Sigmoid colon (tissue), 7 donors: ENCODE results near the gene PKLR. TPM values are rescaled to one million over a fixed set of nuclear protein-coding genes. Genes with fewer than 3 reads are reported as not detected.
"Not testable (repeated sequence)": the region's sequence is repeated elsewhere in the genome, so short reads cannot be mapped to it uniquely, and the experiment has no call there.

ENCODE experiments used
- DNase-seq: peaks from one replicate; pipeline ENCODE4 v3.0.0-alpha.2; 2019
- H3K27ac ChIP-seq, 4 donors: fragments of 200-600 bp; sonication (generic); one replicate each; pipeline ENCODE4 v1.5.1; 2016 to 2019; ENCODE audit warnings: mild to moderate bottlenecking in 1 of 4
- H3K27me3 ChIP-seq, 3 donors: fragments of 200-600 bp; sonication (generic); one replicate each; pipeline ENCODE4 v1.5.1; 2019; ENCODE audit warnings: mild to moderate bottlenecking in 1 of 3
- H3K36me3 ChIP-seq, 4 donors: fragments of 200-600 bp; sonication (generic); one replicate each; pipeline ENCODE4 v1.5.1; 2016 to 2019
- H3K4me1 ChIP-seq, 4 donors: fragments of 200-600 bp; sonication (generic); one replicate each; pipeline ENCODE4 v1.5.1; 2017 to 2019
- H3K4me3 ChIP-seq, 4 donors: fragments of 200-600 bp; sonication (generic); one replicate each; pipeline ENCODE4 v1.5.1; 2017 to 2019; ENCODE audit warnings: mild to moderate bottlenecking in 2 of 4, moderate library complexity in 1 of 4
- H3K9me3 ChIP-seq, 4 donors: fragments of 200-600 bp in 3 of 4; sonication (generic) in 3 of 4; one replicate each; pipeline versions ENCODE4 v1.5.1 to v1.6.1; 2013 to 2019
- EP300 ChIP-seq, 4 donors: sonication (generic); formaldehyde crosslinking; IDR thresholded peaks; one replicate each; pipeline ENCODE4 v1.6.1; 2017; ENCODE audit warnings: antibody characterized with exemption in 4 of 4
- POLR2A ChIP-seq, 2 donors: fragments of 450-650 bp; IDR thresholded peaks; one replicate each; pipeline ENCODE4 v1.6.1; 2016; ENCODE audit warnings: antibody characterized with exemption in 2 of 2, mild to moderate bottlenecking in 2 of 2, moderate library complexity in 2 of 2
- POLR2AphosphoS5 ChIP-seq, 4 donors: sonication (generic); formaldehyde crosslinking; IDR thresholded peaks; one replicate each; pipeline ENCODE4 v1.6.1; 2017; ENCODE audit warnings: antibody characterized with exemption in 4 of 4
- WGBS, 2 donors: extraction: QIAGEN DNeasy Blood & Tissue Kit; methylation state at CpG; one replicate each; pipeline ENCODE4 v1.1.7; 2013; 5-methylcytosine and 5-hydroxymethylcytosine counted together
- intact Hi-C: fragments of 100-400 bp; cut with DNase I; formaldehyde crosslinking; loops from one replicate; pipeline ENCODE4 v1.15.1; 2023
- polyA plus RNA-seq, 3 donors: library from polyadenylated mRNA; stranded (reverse); fragments of 200-250 nt; gene quantifications; one replicate each; pipeline ENCODE4 v1.2.3, GENCODE V29; 2013
- total RNA-seq, 4 donors: library from RNA; depleted of rRNA; stranded (reverse); fragments of >200 nt; gene quantifications; one replicate each; pipeline ENCODE4 v1.1.0, GENCODE V29; 2016
- TF ChIP-seq, protein P1 (sequence below), 4 experiments: fragments of 450-650 bp in 3 of 4; fragments of 200-600 bp in 1 of 4; IDR thresholded peaks; one replicate each; pipeline ENCODE4 v1.5.1; 2016 to 2019; ENCODE audit warnings: antibody characterized with exemption in 4 of 4, mild to moderate bottlenecking in 3 of 4, moderate library complexity in 2 of 4
- donor health status: healthy with polysubstance abuse.
- donor health status: Bipolar disorder and iron deficiency.
- donor health status: healthy.

PKLR gene
- total and polyA plus RNA-seq, 7 donors, result under 0.01 to 0.69 (median 0.38) TPM; not detected in 4

DNA sequence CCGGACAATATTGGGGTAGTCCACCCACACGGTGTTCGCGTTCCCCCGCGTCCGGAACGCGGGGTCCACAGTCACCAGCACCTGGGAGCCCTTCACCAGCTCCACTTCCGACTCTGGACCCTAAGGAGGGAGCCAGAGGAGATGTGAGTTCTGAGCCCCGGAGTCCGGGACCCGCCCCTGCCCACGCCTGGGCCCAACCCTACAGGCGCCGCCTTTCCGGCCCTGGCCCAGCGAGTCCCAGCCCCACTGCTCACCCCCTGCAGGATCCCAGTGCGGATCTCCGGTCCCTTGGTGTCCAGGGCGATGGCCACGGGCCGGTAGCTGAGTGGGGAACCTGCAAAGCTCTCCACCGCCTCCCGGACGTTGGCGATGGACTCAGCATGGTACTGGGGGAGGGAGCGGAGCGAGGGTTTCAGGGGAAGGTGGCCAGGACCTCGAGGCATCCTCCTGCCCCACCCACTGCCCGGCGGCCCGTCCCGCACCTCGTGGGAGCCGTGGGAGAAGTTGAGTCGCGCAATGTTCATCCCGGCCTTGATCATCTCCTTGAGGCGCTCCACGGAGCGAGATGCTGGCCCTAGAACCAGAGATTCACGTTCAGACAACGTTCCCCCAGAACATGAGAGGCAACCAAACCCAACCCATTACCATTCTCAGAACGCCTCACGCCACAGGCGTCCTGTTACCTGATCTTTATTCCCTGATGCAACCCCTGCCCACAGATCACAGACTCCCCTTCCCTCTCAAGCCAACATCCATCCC lies 5.9 kb downstream of the PKLR start:
- no peak for DNase-seq
- Histone ChIP-seq H3K4me1 (peaks cover 0 to 7% (median 6%) of the 10 kb centered on the region in 4 donors), H3K4me3 (no peak overlapping the region), H3K27ac (no peak overlapping the region), H3K9me3 (no peaks in the 10 kb centered on the region), H3K27me3 (peaks cover 10 to 42% (median 20%) of the 10 kb centered on the region in 3 donors), H3K36me3 (no peaks in the 10 kb centered on the region)
- TF ChIP-seq, protein P1, sequence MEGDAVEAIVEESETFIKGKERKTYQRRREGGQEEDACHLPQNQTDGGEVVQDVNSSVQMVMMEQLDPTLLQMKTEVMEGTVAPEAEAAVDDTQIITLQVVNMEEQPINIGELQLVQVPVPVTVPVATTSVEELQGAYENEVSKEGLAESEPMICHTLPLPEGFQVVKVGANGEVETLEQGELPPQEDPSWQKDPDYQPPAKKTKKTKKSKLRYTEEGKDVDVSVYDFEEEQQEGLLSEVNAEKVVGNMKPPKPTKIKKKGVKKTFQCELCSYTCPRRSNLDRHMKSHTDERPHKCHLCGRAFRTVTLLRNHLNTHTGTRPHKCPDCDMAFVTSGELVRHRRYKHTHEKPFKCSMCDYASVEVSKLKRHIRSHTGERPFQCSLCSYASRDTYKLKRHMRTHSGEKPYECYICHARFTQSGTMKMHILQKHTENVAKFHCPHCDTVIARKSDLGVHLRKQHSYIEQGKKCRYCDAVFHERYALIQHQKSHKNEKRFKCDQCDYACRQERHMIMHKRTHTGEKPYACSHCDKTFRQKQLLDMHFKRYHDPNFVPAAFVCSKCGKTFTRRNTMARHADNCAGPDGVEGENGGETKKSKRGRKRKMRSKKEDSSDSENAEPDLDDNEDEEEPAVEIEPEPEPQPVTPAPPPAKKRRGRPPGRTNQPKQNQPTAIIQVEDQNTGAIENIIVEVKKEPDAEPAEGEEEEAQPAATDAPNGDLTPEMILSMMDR (IDR thresholded peaks at IDR 0.05), result no peak
- TF ChIP-seq EP300 (IDR thresholded peaks at IDR 0.05) (no peak), POLR2A (IDR thresholded peaks at IDR 0.05) (no peak), POLR2AphosphoS5 (IDR thresholded peaks at IDR 0.05) (no peak)
- intact Hi-C loops, result no loop called here
- 22 to 31% methylated on average over 47 of the region's 47 CpGs for WGBS, 2 donors

DNA sequence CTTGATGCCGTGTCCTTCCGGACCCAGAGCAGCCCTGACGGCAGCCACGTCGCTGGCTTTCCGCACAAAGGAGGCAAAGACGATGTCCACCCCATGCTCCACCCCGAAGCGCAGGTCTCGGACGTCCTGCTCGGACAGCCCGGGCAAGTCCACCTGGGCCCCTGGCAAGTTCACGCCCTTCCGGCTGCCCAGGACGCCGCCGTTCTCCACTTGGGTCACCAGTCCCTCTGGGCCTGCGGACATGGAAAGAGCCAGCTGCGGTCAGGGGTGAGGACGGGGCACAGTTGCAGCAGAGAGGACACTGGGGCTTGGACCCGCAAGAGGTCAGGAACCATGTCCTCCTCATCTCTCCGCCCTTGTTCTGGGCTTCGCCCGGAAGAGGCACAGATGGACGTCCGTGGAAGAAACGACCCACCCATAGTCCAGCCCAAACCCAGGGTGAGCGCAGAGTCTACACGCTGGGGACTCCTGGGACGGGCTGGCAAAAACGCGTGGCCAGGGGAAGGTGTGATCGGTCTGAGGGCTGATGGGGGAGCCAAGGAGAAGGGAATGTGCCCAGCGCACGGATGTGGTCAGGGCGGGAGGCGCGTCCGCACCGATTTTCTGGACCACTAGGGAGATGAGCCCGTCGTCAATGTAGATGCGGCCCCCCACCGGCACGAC lies 6.6 kb downstream of the PKLR start:
- Histone ChIP-seq H3K4me1 (peaks cover 0 to 7% (median 6%) of the 10 kb centered on the region in 4 donors), H3K9me3 (no peaks in the 10 kb centered on the region), H3K27me3 (peaks cover 10 to 42% (median 20%) of the 10 kb centered on the region in 3 donors), H3K27ac (no peak overlapping the region), H3K36me3 (no peaks in the 10 kb centered on the region), H3K4me3 (no peak overlapping the region)
- WGBS, 2 donors, result 40 to 50% methylated on average over 46 of the region's 46 CpGs
- intact Hi-C loops, result no loop called here
- TF ChIP-seq, protein P1 (IDR thresholded peaks at IDR 0.05), result no peak
- TF ChIP-seq POLR2AphosphoS5 (IDR thresholded peaks at IDR 0.05) (no peak), EP300 (IDR thresholded peaks at IDR 0.05) (no peak), POLR2A (IDR thresholded peaks at IDR 0.05) (no peak)
- DNase-seq, result no peak

- WGBS, 2 donors, result 89 to 90% methylated on average over 17 of the region's 17 CpGs
- intact Hi-C loops, result no loop called here
- TF ChIP-seq POLR2A (IDR thresholded peaks at IDR 0.05) (no peak), EP300 (IDR thresholded peaks at IDR 0.05) (no peak), POLR2AphosphoS5 (IDR thresholded peaks at IDR 0.05) (no peak)
- TF ChIP-seq, protein P1 (IDR thresholded peaks at IDR 0.05), result no peak
Observed at GRCh38 chr1:155293086-155293749, 8.0 kb downstream of the PKLR start.

GRCh38 chr1:155291006-155291405 lies 10.2 kb downstream of the PKLR start:
- H3K27ac ChIP-seq, H3K4me3 ChIP-seq, H3K4me1 ChIP-seq, DNase-seq, H3K9me3 ChIP-seq, H3K36me3 ChIP-seq, intact Hi-C loops: not testable (repeated sequence)
- WGBS, 2 donors, result 90 to 92% methylated on average over 10 of the region's 10 CpGs
- peaks cover 7 to 25% (median 17%) of the 10 kb centered on the region in 3 donors for H3K27me3 ChIP-seq

More at GRCh38 chr1:155293086-155293749, 8.0 kb downstream of the PKLR start:
- Histone ChIP-seq H3K9me3 (no peaks in the 10 kb centered on the region), H3K27ac (no peak overlapping the region), H3K36me3 (no peaks in the 10 kb centered on the region), H3K4me1 (peaks cover 0 to 7% (median 6%) of the 10 kb centered on the region in 4 donors), H3K27me3 (peaks cover 10 to 42% (median 20%) of the 10 kb centered on the region in 3 donors), H3K4me3 (no peak overlapping the region)
- no peak for DNase-seq

- intact Hi-C loops, result no loop called here
- Histone ChIP-seq H3K27me3 (no peaks in the 10 kb centered on the region), H3K4me1 (no peaks in the 10 kb centered on the region), H3K9me3 (no peaks in the 10 kb centered on the region), H3K27ac (no peak overlapping the region), H3K36me3 (no peaks in the 10 kb centered on the region), H3K4me3 (no peak overlapping the region)
- DNase-seq, result no peak
- TF ChIP-seq POLR2A (IDR thresholded peaks at IDR 0.05) (no peak), EP300 (IDR thresholded peaks at IDR 0.05) (no peak), POLR2AphosphoS5 (IDR thresholded peaks at IDR 0.05) (no peak)
- TF ChIP-seq, protein P1 (IDR thresholded peaks at IDR 0.05), result no peak
- WGBS, 2 donors, result 94 to 95% methylated on average over 21 of the region's 21 CpGs
Observed at GRCh38 chr1:155287987-155288543, 13.2 kb downstream of the PKLR start.
